ENCODE measurements around the gene HORMAD2.

HORMAD2 gene

GRCh38 chr22:30079952-30080533 lies at the start of gene HORMAD2:
Gene HORMAD2, plus strand, starts transcription at chr22:30080464. Its CDS starts 13,489 bp downstream, at chr22:30093953.
- no peak for DNase-seq

DNA sequence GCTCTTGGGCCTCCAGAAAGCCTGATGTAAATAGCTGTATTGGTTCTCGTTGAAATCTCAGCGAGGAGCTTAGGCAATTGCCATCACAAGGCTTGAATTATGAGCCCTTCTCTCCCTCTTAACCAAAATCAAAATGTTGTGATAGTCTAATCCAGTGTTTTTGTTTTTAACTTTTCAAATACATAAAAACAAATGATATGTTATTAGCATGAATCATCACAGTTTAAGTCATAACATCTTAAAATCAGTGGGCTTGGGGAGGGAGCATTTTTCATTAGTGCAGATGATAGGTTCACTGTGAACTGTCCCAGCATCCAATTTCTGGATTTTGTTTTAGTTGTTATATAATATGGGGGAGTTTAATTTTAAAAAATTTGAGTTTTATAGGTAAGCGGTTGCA lies 48.9 kb upstream of the HORMAD2 start:
- no peak for DNase-seq

DNA sequence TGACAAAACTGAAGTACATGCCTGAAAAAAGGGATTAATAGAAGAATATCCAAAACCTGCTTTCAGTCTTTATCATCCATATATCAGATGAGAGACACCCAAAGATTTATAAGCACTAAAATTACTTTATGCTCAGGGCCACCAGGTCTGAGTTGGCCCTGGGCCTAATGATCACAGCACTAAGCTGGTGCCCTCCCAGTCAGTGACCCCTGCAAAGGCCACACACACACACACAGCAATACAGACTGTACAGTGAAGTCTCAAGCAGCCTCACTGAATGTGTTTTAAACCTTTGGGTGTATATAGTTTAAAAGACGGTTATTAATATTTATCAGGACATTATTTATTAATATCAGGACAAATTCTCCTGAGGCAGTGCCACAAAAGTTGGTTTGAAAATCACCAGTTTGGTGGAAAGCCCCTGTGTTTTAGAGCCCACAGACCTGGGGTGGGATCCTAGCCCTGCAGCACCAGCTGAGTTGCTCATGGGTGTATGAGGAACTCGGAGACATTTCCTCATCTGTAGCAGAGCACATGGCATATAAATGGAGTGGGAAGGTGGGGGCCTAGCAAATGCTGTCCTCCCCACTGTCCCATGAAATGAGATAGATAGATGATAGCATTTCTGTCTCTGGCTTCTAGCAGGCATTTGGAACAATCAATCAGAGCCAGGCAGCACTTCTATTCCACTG lies 48.4 kb upstream of the HORMAD2 start:
- no peak for DNase-seq

DNA sequence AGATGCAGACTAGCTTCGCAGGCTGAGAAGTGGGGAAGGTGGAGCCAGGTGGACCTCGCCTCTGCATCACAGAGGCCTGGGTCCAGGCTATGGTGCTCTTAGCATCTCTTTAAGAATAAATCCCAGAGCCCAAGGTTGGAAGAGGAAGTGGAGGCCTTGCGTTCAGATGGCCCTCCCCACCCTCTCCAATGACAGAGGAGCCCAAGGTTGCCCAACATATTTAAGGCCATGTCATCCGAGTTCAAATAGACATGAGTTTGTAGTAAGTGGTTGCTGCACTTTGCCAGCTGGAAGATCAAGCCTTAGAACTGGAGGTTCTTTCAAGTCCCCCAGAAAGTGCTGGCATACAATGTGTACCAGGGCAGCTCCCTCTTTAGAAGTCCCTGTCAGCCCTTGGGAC lies 47.1 kb upstream of the HORMAD2 start:
- DNase-seq = no peak

- no peak for DNase-seq
These were observed 46.4 kb upstream of the HORMAD2 start for GRCh38 chr22:30033901-30034300.

DNA sequence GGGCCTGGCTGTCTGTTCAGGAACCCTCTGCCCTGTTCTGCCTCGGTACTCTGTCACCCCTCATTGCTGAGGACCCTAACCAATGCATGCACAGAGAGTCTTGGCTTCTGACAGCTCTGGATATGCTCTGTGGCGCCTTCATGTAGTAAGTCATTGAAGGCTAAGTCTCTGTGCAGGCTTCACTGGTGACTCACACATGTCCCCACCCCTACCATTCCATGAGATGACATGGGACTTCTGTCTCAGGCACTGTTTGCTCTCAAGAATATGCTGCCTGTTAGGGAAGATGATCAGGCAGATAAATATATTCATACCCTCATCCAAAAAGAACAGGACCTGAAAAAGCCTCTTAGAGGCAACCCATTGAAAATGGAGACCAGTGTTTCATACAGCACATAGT lies 43.6 kb upstream of the HORMAD2 start:
- no peak for DNase-seq

DNA sequence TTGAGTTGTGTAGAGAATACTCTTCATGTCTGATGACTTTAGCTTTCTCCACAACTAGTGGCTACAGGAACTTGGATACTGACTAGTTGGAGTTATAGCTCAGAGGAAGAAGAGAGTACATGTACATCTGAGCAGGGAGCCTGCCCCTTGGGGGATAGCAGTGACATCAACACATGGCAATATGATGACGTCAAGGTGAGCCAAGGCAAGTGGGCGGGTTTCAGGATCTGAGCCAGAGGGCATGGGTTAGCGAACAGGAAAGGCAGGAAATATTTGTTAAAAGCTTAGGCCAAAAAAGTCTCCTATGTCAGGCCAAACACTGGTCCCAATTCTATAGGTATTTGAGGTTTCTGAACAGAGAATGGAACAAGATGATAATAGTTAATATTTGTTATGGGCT lies 42.0 kb upstream of the HORMAD2 start:
- DNase-seq = no peak

- no peak for DNase-seq
These were observed 39.6 kb upstream of the HORMAD2 start for GRCh38 chr22:30040499-30041260.

DNA sequence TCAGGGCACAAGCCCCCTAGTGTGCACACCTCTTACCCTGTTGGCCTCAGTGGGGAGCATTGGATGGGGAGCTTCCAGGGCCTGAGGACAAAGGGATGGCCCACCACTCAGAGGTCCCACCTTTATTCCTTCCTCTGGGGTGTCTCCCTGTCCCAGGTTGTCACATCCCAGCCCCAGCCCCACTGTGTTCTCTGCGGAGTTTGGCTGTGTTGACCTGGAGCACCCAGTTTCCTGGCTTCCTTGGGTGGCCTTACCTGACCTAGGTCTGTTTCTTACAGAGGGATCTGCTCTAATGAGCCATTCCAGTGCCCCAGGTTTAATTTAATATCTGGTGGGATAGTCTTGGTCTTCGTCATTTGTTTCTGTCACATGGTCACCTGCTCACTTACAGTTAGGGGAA lies 38.8 kb upstream of the HORMAD2 start:
- DNase-seq = no peak

DNA sequence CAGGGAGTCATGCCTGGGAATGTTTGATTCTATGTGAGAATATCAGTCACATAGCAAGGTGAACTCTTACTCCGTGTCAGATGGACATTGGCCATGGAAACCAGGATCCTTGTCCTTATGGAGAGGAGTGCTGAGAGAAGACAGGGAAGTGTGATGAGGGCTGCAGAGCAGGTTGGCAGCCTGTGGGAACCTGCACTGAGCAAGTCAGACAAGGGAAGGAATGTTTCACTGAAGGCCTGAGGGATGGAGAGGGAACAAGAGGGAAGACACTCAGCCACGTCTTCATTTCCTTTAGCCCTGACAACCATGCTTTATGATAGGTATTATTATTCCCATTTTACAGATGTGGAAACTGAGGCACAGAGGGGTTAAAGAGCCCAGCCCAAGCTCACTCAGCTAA lies 38.4 kb upstream of the HORMAD2 start:
- DNase-seq = no peak

DNA sequence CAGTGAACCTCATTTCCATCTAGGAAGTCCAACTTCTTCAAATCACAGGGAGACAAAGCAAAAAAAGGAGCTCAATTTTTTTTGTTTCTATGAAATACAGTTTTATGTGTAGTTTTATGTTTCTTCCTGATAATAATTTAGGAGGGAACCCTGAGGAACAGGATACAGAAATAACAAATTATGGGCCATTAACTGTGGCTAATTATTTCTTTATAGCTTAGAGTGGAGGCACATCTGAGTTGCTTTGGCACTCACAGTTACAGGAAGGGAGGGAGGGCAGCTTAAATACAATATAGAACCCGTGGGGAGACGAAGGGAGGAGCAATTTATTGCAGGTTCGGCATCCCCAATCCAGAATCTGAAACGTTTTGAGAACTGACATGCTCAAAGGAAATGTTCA lies 37.1 kb upstream of the HORMAD2 start:
- no peak for DNase-seq

GRCh38 chr22:30044369-30044768 lies 35.9 kb upstream of the HORMAD2 start:
- DNase-seq = peak; percentile 2

DNA sequence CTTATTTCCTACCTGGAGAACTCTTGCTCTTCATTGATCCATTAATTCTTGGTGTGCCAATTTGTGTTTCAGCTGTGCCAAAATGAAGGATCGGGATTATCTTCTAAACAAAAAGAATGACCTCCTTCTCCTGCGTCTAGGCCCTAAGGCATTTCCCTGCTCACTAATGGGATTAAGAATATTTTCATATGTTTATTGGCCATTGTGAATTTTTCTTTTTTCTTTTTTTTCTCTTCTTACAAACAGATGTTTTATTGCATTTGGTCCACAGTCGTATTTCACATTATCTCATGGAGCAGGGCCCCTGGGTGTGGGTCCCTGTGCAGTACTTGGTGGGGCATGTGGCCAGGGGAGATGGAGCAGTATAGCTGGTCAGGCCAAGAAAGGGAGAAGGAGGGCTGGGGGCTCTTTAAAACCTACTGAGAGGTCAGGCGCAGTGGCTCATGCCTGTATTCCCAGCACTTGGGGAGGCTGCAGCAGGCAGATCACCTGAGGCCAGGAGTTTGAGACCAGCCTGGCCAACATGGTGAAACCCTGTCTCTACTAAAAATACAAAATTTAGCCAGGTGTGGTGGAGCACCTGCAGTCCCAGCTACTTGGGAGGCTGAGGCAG lies 35.3 kb upstream of the HORMAD2 start:
- no peak for DNase-seq

DNA sequence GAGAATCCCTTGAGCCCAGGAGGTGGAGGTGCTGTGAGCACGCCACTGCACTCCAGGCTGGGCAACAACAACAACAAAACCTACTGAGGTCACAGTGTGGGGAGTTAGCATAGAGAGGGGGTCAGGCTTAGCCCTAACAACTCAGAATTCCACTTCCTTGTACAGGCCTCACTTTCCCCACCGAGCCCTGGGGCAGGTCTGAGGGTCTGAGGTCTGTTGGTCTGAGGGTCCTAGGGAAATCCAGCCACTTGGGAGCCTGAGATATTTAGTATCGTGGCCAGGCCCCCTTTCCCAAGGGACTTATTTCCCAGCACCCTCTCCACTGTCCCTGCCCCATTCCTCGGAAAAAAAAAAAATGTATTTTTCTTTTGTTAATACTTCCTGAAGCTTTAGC lies 34.8 kb upstream of the HORMAD2 start:
- no peak for DNase-seq

GRCh38 chr22:30045901-30046715 lies 34.2 kb upstream of the HORMAD2 start:
- DNase-seq = no peak

DNA sequence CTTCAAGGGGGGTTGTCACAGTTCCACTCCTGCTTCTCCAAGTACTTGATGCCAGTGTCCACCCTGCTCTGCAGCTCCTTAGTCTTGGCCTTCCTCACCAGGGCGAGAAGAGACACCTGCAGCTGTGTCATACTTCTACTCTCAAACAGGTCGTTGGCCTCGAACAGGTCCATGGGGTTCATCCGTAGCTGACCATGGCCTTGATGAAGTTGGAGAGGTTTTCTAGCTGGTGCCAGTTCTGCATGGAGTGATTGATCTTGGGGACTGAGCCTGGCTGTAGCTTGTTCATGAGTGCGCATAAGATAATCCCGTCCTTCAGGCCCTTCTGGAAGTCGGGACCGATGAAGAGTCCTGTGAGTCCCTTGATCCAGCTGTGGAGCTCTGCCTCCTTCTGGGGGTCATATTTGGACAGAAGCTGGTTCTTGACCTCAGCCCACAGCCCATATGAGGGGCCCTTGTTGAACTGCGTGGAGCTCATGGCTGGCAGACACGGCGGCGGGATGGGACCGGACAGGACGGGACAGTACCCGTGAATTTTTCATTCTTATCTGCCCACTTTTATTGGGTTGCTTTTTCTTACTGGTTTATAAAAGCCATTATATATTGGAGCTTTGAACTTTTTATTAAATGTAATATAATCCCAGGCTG lies 33.4 kb upstream of the HORMAD2 start:
- DNase-seq = no peak

- DNase-seq = no peak
These were observed 32.9 kb upstream of the HORMAD2 start for GRCh38 chr22:30047364-30047738.

GRCh38 chr22:30048681-30049080 lies 31.6 kb upstream of the HORMAD2 start:
- DNase-seq = no peak

- DNase-seq = no peak
These were observed 26.0 kb upstream of the HORMAD2 start for GRCh38 chr22:30054067-30054763.

GRCh38 chr22:30054764-30055069 lies 25.5 kb upstream of the HORMAD2 start:
- no peak for DNase-seq

- no peak for DNase-seq
These were observed 24.2 kb upstream of the HORMAD2 start for GRCh38 chr22:30056015-30056414.

GRCh38 chr22:30057375-30057774 lies 22.9 kb upstream of the HORMAD2 start:
- no peak for DNase-seq
